Coronary artery (tissue), 2 donors: ENCODE data around the gene AGBL1.

ENCODE experiments used
- DNase-seq: peaks from one replicate; pipeline ENCODE4 v3.0.0-alpha.2; 2017; ENCODE audit warnings: low spot score
- H3K27ac ChIP-seq, 2 donors: fragments of 200-600 bp; sonication (generic); one replicate each; pipeline ENCODE4 v1.5.1; 2016 to 2019
- H3K4me3 ChIP-seq: fragments of 200-600 bp; sonication (generic); 2 replicates; pipeline ENCODE4 v1.5.1; 2016; ENCODE audit warnings: mild to moderate bottlenecking, moderate library complexity
- CTCF ChIP-seq: fragments of 200-600 bp; sonication (generic); IDR thresholded peaks from one replicate; pipeline ENCODE4 v1.5.1; 2019; ENCODE audit warnings: antibody characterized with exemption

The AGBL1 gene

GRCh38 chr15:86634992-86635638, 555.4 kb downstream of the AGBL1 start:
- Histone ChIP-seq H3K27ac (no peak overlapping the region), H3K4me3 (no peak overlapping the region)
- no peak for DNase-seq
- no peak for TF ChIP-seq CTCF

GRCh38 chr15:86644339-86644738, 564.7 kb downstream of the AGBL1 start:
- DNase-seq, result no peak
- no peak overlapping the region for H3K4me3 ChIP-seq
- TF ChIP-seq CTCF, result no peak
- H3K27ac ChIP-seq, result no peak overlapping the region

GRCh38 chr15:86645925-86646500, 566.3 kb downstream of the AGBL1 start:
- DNase-seq, result no peak
- no peak for TF ChIP-seq CTCF

GRCh38 chr15:86647810-86648440, 568.3 kb downstream of the AGBL1 start:
- no peak for DNase-seq
- no peak overlapping the region for H3K27ac ChIP-seq
- H3K4me3 ChIP-seq, result no peak overlapping the region
- TF ChIP-seq CTCF, result no peak

More at GRCh38 chr15:86645925-86646500, 566.3 kb downstream of the AGBL1 start:
- H3K27ac ChIP-seq, result no peak overlapping the region
- no peak overlapping the region for H3K4me3 ChIP-seq

GRCh38 chr15:86649277-86649676, 569.6 kb downstream of the AGBL1 start:
- Histone ChIP-seq H3K27ac (no peak overlapping the region), H3K4me3 (no peak overlapping the region)
- no peak for TF ChIP-seq CTCF
- DNase-seq, result no peak

GRCh38 chr15:86650094-86650493, 570.4 kb downstream of the AGBL1 start:
- TF ChIP-seq CTCF, result no peak
- Histone ChIP-seq H3K27ac (no peak overlapping the region), H3K4me3 (no peak overlapping the region)
- DNase-seq, result no peak
